Effector memory CD4-positive, alpha-beta T cell (primary cell): Measurements from ENCODE around the gene EIPR1.

Experiments
- DNase-seq, 3 donors: peaks; one replicate each; pipeline ENCODE4 v3.0.0-alpha.2; 2020
- H3K27ac ChIP-seq: 2 replicates; pipeline ENCODE4 v1.7.0; 2013; ENCODE audit warnings: mild to moderate bottlenecking, low read length, moderate library complexity; ENCODE audit not compliant: insufficient read depth, poor library complexity, severe bottlenecking
- H3K27me3 ChIP-seq: replicated peaks from 2 replicates; pipeline ENCODE4 v1.7.0; 2013; ENCODE audit warnings: mild to moderate bottlenecking, low read length; ENCODE audit not compliant: insufficient read depth, control insufficient read depth, poor library complexity, severe bottlenecking
- H3K36me3 ChIP-seq: 2 replicates; pipeline ENCODE4 v1.7.0; 2013; ENCODE audit warnings: mild to moderate bottlenecking, low read length, moderate library complexity; ENCODE audit not compliant: control insufficient read depth, insufficient read depth
- H3K4me1 ChIP-seq: 2 replicates; pipeline ENCODE4 v1.7.0; 2013; ENCODE audit warnings: low read length, mild to moderate bottlenecking; ENCODE audit not compliant: control insufficient read depth, insufficient read depth, poor library complexity, severe bottlenecking
- H3K4me3 ChIP-seq: 2 replicates; pipeline ENCODE4 v1.7.0; 2013; ENCODE audit warnings: low read length, low read depth, mild to moderate bottlenecking; ENCODE audit not compliant: insufficient read depth, poor library complexity, severe bottlenecking
- H3K9me3 ChIP-seq: 2 replicates; pipeline ENCODE4 v1.7.0; 2013; ENCODE audit warnings: mild to moderate bottlenecking, low read length, moderate library complexity; ENCODE audit not compliant: control insufficient read depth

EIPR1 gene

DNA sequence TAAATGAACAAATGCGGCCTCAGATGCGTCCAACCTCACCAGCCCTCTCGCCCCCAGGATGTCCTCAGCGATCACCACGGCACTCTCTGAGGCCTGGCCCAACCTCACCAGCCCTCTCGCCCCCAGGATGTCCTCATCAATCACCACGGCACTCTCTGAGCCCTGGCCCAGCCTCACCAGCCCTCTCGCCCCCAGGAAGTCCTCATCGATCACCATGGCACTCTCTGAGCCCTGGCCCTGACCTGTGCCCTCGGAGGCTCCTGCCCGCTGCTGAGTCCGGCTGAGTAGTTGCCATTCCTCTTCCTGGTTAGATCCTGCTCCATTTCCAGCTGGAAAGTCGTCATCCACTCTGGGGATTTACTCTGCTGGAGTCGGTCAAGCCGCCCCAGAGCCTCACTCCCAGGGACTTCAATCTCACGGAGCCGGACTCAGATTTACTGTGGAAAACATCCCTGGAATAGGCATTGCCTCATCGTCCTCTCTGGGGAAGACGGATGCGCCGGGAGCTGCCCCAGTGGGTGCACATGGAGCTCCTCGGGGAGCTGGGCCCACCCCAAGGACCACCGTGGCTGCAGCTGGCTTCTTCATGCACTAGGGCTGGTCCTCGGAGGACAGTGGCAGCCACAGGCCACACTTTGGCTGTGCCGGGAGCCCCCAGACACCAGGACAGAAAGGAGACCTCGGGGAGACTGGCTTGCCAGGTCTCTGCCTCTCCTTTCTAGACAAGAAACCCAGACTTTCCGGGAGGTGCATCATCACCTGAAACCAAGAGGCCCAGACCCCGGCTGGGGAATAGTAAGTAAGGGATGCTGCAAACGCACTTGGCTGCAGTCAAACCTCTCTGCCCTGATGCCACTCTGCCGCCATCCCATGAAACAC is 230.6 kb downstream of the EIPR1 start:
- Histone ChIP-seq H3K9me3 (no peaks in the 10 kb centered on the region), H3K36me3 (no peaks in the 10 kb centered on the region), H3K27me3 (no peaks in the 10 kb centered on the region), H3K4me1 (no peaks in the 10 kb centered on the region), H3K4me3 (no peak overlapping the region), H3K27ac (no peak overlapping the region)
- DNase-seq = no peak

GRCh38 chr2:3146175-3146574 is 231.4 kb downstream of the EIPR1 start:
- no peaks in the 10 kb centered on the region for H3K9me3 ChIP-seq
- no peaks in the 10 kb centered on the region for H3K4me1 ChIP-seq
- no peaks in the 10 kb centered on the region for H3K36me3 ChIP-seq
- no peak overlapping the region for H3K4me3 ChIP-seq
- H3K27me3 ChIP-seq = no peaks in the 10 kb centered on the region
- H3K27ac ChIP-seq = no peak overlapping the region
- DNase-seq = no peak

- DNase-seq = no peak
- Histone ChIP-seq H3K4me1 (no peaks in the 10 kb centered on the region), H3K27me3 (no peaks in the 10 kb centered on the region), H3K9me3 (no peaks in the 10 kb centered on the region), H3K4me3 (no peak overlapping the region), H3K36me3 (no peaks in the 10 kb centered on the region), H3K27ac (no peak overlapping the region)
Measured at GRCh38 chr2:3145471-3146021, 232.1 kb downstream of the EIPR1 start.

DNA sequence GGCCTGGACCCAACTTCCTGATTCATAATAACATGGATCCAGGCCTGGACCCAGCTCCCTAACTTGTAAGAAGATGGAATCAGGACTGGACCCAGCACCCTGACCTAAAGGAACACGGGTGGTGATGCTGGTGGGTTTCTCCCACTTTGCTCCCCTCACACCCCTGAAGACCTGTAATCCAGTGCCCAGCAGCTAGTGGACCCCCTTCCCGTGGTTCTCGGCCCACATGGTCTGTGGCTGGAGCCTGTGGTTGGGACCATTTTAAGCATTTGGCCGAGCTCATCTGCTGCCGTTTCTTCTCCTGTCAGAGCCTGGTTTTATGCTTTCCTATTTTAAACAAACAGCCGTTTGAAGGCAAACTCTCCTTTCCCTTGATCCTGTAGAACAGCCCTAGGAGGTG is 232.8 kb downstream of the EIPR1 start:
- Histone ChIP-seq H3K36me3 (no peaks in the 10 kb centered on the region), H3K9me3 (no peaks in the 10 kb centered on the region), H3K4me1 (no peaks in the 10 kb centered on the region), H3K27me3 (no peaks in the 10 kb centered on the region), H3K4me3 (no peak overlapping the region), H3K27ac (no peak overlapping the region)
- no peak for DNase-seq

- Histone ChIP-seq H3K9me3 (no peaks in the 10 kb centered on the region), H3K27ac (no peak overlapping the region), H3K27me3 (no peaks in the 10 kb centered on the region), H3K4me3 (no peak overlapping the region), H3K4me1 (no peaks in the 10 kb centered on the region), H3K36me3 (no peaks in the 10 kb centered on the region)
- DNase-seq = no peak
Measured at GRCh38 chr2:3143602-3144001, 234.0 kb downstream of the EIPR1 start.

- H3K4me1 ChIP-seq = no peaks in the 10 kb centered on the region
- no peak overlapping the region for H3K27ac ChIP-seq
- no peaks in the 10 kb centered on the region for H3K27me3 ChIP-seq
- DNase-seq = no peak
- H3K4me3 ChIP-seq = no peak overlapping the region
- H3K9me3 ChIP-seq = no peaks in the 10 kb centered on the region
- no peaks in the 10 kb centered on the region for H3K36me3 ChIP-seq
Measured at GRCh38 chr2:3142961-3143571, 234.6 kb downstream of the EIPR1 start.

GRCh38 chr2:3142210-3142609 is 235.4 kb downstream of the EIPR1 start:
- Histone ChIP-seq H3K27me3 (no peaks in the 10 kb centered on the region), H3K9me3 (no peaks in the 10 kb centered on the region), H3K4me1 (no peaks in the 10 kb centered on the region), H3K27ac (no peak overlapping the region), H3K36me3 (no peaks in the 10 kb centered on the region), H3K4me3 (no peak overlapping the region)
- DNase-seq = no peak

DNA sequence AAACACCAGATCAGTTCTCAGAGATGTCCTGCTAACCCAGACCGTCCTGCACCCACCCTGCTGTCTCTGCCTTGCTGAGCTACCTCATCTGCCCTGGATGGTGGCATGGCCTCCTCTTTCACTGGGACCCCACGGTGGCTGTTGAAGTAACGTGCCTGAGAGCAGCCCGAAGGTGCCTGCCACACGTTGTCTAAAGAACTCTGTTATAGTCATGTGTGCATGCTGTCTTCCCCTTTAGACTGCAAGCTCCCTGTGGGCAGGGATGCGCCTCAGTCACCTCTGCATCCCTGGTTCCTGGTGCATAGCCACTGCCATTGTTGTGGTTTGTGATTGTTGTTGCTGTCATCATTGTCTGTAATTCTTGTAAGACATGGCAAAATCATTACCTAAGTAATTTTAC is 235.9 kb downstream of the EIPR1 start:
- Histone ChIP-seq H3K4me3 (no peak overlapping the region), H3K9me3 (no peaks in the 10 kb centered on the region), H3K27ac (no peak overlapping the region), H3K4me1 (no peaks in the 10 kb centered on the region), H3K36me3 (no peaks in the 10 kb centered on the region), H3K27me3 (no peaks in the 10 kb centered on the region)
- DNase-seq = no peak

DNA sequence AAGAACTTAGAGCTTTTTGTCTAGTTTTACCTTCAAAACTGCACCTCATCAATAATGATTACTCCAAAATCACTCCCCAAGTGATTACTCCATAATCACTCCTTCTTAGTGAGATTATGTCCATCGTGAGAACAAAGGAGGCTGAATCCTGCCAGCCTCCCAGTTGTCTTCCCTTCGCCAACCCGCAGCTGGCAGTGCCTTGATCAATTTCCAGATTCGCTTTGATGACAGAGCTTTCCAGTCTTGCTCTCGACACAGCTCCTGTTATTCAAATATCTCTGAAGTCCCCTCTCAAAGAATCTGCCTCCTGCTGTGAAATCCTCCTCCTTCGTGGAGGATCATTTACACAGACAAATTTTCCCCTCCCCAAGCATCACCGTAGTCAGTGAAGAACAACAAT is 237.7 kb downstream of the EIPR1 start:
- H3K36me3 ChIP-seq = no peaks in the 10 kb centered on the region
- no peaks in the 10 kb centered on the region for H3K27me3 ChIP-seq
- DNase-seq = no peak
- no peaks in the 10 kb centered on the region for H3K4me1 ChIP-seq
- no peaks in the 10 kb centered on the region for H3K9me3 ChIP-seq
- H3K4me3 ChIP-seq = no peak overlapping the region
- H3K27ac ChIP-seq = no peak overlapping the region
